Osteocyte (in vitro differentiated cells): Measurements from ENCODE around the gene VTI1B. TPM values are rescaled to one million over a fixed set of nuclear protein-coding genes. Genes with fewer than 3 reads are reported as not detected.

Experiments
- DNase-seq: peaks from one replicate; pipeline ENCODE4 v3.0.0; 2021; ENCODE audit warnings: mixed read lengths; ENCODE audit not compliant: unreplicated experiment; ENCODE audit errors: extremely low spot score
- H3K27ac Mint-ChIP-seq: one replicate; pipeline ENCODE4 v1.8.0; 2021; ENCODE audit warnings: mild to moderate bottlenecking, mixed read lengths; ENCODE audit not compliant: unreplicated experiment
- H3K27me3 Mint-ChIP-seq: one replicate; pipeline ENCODE4 v1.8.0; 2021; ENCODE audit warnings: mixed read lengths; ENCODE audit not compliant: unreplicated experiment
- H3K36me3 Mint-ChIP-seq: one replicate; pipeline ENCODE4 v1.8.0; 2021; ENCODE audit warnings: mixed read lengths; ENCODE audit not compliant: unreplicated experiment
- H3K4me1 Mint-ChIP-seq: one replicate; pipeline ENCODE4 v1.8.0; 2021; ENCODE audit warnings: mixed read lengths; ENCODE audit not compliant: unreplicated experiment
- H3K4me3 Mint-ChIP-seq: one replicate; pipeline ENCODE4 v1.8.0; 2021; ENCODE audit warnings: mild to moderate bottlenecking, moderate library complexity, mixed read lengths; ENCODE audit not compliant: unreplicated experiment
- H3K9me3 Mint-ChIP-seq: one replicate; pipeline ENCODE4 v1.8.0; 2021; ENCODE audit warnings: mixed read lengths; ENCODE audit not compliant: unreplicated experiment
- CTCF ChIP-seq: fragments of 200-600 bp; sonication (generic); IDR thresholded peaks from 2 replicates; pipeline ENCODE4 v1.5.0; 2021; ENCODE audit warnings: antibody characterized with exemption, mild to moderate bottlenecking, moderate library complexity
- total RNA-seq: library from RNA; stranded (reverse); gene quantifications from 2 replicates; pipeline ENCODE4 v1.2.1, GENCODE V29; 2021

Gene VTI1B
- total RNA-seq, 1 donor from 2014 or later = 89.3 TPM

- H3K9me3 Mint-ChIP-seq = no peaks in the 10 kb centered on the region
- no peaks in the 10 kb centered on the region for H3K4me1 Mint-ChIP-seq
- no peak for TF ChIP-seq CTCF
- no peak overlapping the region for H3K27ac Mint-ChIP-seq
- H3K4me3 Mint-ChIP-seq = no peak overlapping the region
- DNase-seq = no peak
- no peaks in the 10 kb centered on the region for H3K27me3 Mint-ChIP-seq
- peaks cover 17% of the 10 kb centered on the region for H3K36me3 Mint-ChIP-seq
These were observed 30.0 kb downstream of the VTI1B start for GRCh38 chr14:67644428-67644827.

- DNase-seq = no peak
- TF ChIP-seq CTCF = no peak
- Mint-ChIP-seq H3K4me3 (no peak overlapping the region), H3K27ac (no peak overlapping the region), H3K27me3 (no peaks in the 10 kb centered on the region), H3K9me3 (no peaks in the 10 kb centered on the region), H3K36me3 (peaks cover 14% of the 10 kb centered on the region), H3K4me1 (no peaks in the 10 kb centered on the region)
These were observed 30.7 kb downstream of the VTI1B start for GRCh38 chr14:67643713-67644112.

- Mint-ChIP-seq H3K4me1 (no peaks in the 10 kb centered on the region), H3K36me3 (peaks cover 11% of the 10 kb centered on the region), H3K4me3 (no peak overlapping the region), H3K27me3 (no peaks in the 10 kb centered on the region), H3K27ac (no peak overlapping the region), H3K9me3 (no peaks in the 10 kb centered on the region)
- TF ChIP-seq CTCF = no peak
- DNase-seq = no peak
These were observed 32.3 kb downstream of the VTI1B start for GRCh38 chr14:67641902-67642749.

GRCh38 chr14:67641480-67641879 is 33.0 kb downstream of the VTI1B start:
- Mint-ChIP-seq H3K36me3 (peaks cover 5% of the 10 kb centered on the region), H3K27ac (no peak overlapping the region), H3K4me1 (peaks cover under 1% of the 10 kb centered on the region), H3K9me3 (no peaks in the 10 kb centered on the region), H3K27me3 (no peaks in the 10 kb centered on the region), H3K4me3 (no peak overlapping the region)
- TF ChIP-seq CTCF = no peak
- no peak for DNase-seq

GRCh38 chr14:67638642-67639041 is 35.8 kb downstream of the VTI1B start:
- Mint-ChIP-seq H3K27me3 (no peaks in the 10 kb centered on the region), H3K36me3 (no peaks in the 10 kb centered on the region), H3K9me3 (no peaks in the 10 kb centered on the region), H3K4me1 (peaks cover 6% of the 10 kb centered on the region), H3K27ac (no peak overlapping the region), H3K4me3 (no peak overlapping the region)
- no peak for DNase-seq
- no peak for TF ChIP-seq CTCF
